Aorta (tissue), 5 donors: Measurements from ENCODE around the gene KRTAP10-7. TPM values are rescaled to one million over a fixed set of nuclear protein-coding genes. Genes with fewer than 3 reads are reported as not detected.
"Not testable (repeated sequence)": the region's sequence is repeated elsewhere in the genome, so short reads cannot be mapped to it uniquely, and the experiment has no call there.

Experiments
- ATAC-seq: fragments of 200-7000 bp; cut with Tn5 transposase; one replicate; pipeline ENCODE4 v1.9.1; 2022; ENCODE audit warnings: moderate library complexity; ENCODE audit not compliant: low FRiP score
- DNase-seq, 2 donors: peaks; one replicate each; pipeline ENCODE4 v3.0.0-alpha.2; 2020
- H3K27ac ChIP-seq, 2 donors: one replicate each; pipeline ENCODE4 v1.5.1; 2013; ENCODE audit warnings: low read length in 2 of 2, mild to moderate bottlenecking in 2 of 2, moderate library complexity in 2 of 2, control low read depth in 1 of 2, inconsistent platforms in 1 of 2, low read depth in 1 of 2
- H3K27me3 ChIP-seq, 2 donors: one replicate each; pipeline ENCODE4 v1.6.1; 2013; ENCODE audit warnings: control low read depth in 1 of 2, low read length in 1 of 2, mild to moderate bottlenecking in 1 of 2, moderate library complexity in 1 of 2; ENCODE audit not compliant: insufficient read depth in 2 of 2, control insufficient read depth in 1 of 2
- H3K36me3 ChIP-seq, 2 donors: one replicate each; pipeline ENCODE4 v1.6.1; 2013; ENCODE audit warnings: control low read depth in 1 of 2, low read length in 1 of 2, mild to moderate bottlenecking in 1 of 2; ENCODE audit not compliant: insufficient read depth in 2 of 2, control insufficient read depth in 1 of 2
- H3K4me1 ChIP-seq, 2 donors: one replicate each; pipeline ENCODE4 v1.6.1; 2013; ENCODE audit warnings: low read length in 2 of 2, control low read depth in 1 of 2, mild to moderate bottlenecking in 1 of 2, moderate library complexity in 1 of 2; ENCODE audit not compliant: insufficient read depth in 2 of 2, control insufficient read depth in 1 of 2
- H3K4me3 ChIP-seq, 2 donors: one replicate each; pipeline ENCODE4 v1.5.1; 2013; ENCODE audit warnings: low read length in 2 of 2, control low read depth in 1 of 2, mild to moderate bottlenecking in 1 of 2
- H3K9me3 ChIP-seq: one replicate; pipeline ENCODE4 v1.6.1; 2013; ENCODE audit warnings: mild to moderate bottlenecking, low read length; ENCODE audit not compliant: control insufficient read depth
- WGBS, 2 donors: extraction: QIAGEN DNeasy Blood & Tissue Kit; methylation state at CpG; one replicate each; pipeline ENCODE4 v1.1.7; 2013; 5-methylcytosine and 5-hydroxymethylcytosine counted together
- intact Hi-C, 2 donors: fragments of 100-400 bp; cut with DNase I; formaldehyde crosslinking; loops; one replicate each; pipeline versions ENCODE4 v1.14.2 to v1.15.0; 2022
- long read RNA-seq, 2 donors: library from polyadenylated mRNA; unstranded; transcript quantifications; one replicate each; pipeline ENCODE4 v2.0.0, GENCODE V29; 2020 to 2021
- polyA plus RNA-seq, 2 donors: library from polyadenylated mRNA; stranded (reverse); fragments of 200-250 nt; gene quantifications; one replicate each; pipeline ENCODE4 v1.2.3, GENCODE V29; 2013
- total RNA-seq, 2 donors: library from RNA; stranded (reverse); fragmentation: NEBNext Ultra II Directional; extraction: Animal tissue kit (Norgen Biotek cat#: 25700); gene quantifications; one replicate each; pipeline ENCODE4 v1.2.1, GENCODE V29; 2021
- donor health status: healthy with polysubstance abuse.
- donor health status: Bipolar disorder and iron deficiency.
- donor health status: DM: no; HTN: no; CAD: no.
- donor health status: DM: no; HTN: no; CAD: no.
- donor health status: DM: yes; HTN: yes; CAD: no.

Gene KRTAP10-7, protein sequence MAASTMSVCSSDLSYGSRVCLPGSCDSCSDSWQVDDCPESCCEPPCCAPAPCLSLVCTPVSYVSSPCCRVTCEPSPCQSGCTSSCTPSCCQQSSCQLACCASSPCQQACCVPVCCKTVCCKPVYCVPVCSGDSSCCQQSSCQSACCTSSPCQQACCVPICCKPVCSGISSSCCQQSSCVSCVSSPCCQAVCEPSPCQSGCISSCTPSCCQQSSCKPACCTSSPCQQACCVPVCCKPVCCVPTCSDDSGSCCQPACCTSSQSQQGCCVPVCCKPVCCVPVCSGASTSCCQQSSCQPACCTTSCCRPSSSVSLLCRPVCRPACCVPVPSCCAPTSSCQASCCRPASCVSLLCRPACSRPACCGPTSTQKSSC
- total RNA-seq (not detected), polyA plus RNA-seq (not detected)
- long read RNA-seq, donor 1 = 0 reads
- long read RNA-seq, donor 2 = 0 reads

DNA sequence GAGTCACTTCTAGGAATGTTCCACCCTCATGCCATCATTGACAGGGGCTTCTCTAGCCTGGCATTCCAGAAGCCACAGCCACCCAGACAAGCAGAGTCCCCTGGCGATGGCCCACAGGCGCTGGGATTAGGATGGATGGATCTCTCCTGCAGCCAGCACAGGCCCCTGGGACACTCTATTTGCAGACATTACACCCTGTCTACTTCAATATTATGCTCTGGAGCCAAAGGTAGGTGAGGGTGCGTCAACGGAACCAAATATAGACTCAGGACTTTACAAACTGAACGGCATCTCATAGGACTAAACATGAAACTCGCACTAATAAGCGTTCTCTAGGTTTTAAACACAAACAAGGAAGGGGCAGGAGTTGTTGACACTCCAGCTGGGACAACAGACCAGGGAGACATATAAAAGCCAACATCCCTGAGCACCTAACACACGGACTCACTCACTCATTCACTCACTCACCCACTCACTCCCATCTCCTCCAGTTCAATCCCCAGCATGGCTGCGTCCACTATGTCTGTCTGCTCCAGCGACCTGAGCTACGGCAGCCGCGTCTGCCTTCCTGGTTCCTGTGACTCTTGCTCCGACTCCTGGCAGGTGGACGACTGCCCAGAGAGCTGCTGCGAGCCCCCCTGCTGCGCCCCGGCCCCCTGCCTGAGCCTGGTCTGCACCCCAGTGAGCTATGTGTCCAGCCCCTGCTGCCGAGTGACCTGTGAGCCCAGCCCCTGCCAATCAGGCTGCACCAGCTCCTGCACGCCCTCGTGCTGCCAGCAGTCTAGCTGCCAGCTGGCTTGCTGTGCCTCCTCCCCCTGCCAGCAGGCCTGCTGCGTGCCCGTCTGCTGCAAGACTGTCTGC is at the start of gene KRTAP10-7:
TSS of gene KRTAP10-7 (plus strand) at position 480 of the 861 bp plus-strand sequence. CDS start at position 505, 25 bp downstream.
- H3K27ac ChIP-seq, intact Hi-C loops, H3K27me3 ChIP-seq, DNase-seq, H3K4me1 ChIP-seq, H3K9me3 ChIP-seq, H3K36me3 ChIP-seq, ATAC-seq, H3K4me3 ChIP-seq: not testable (repeated sequence)
- WGBS, 2 donors = 56 to 61% methylated on average over 21 to 23 of the region's 23 CpGs

DNA sequence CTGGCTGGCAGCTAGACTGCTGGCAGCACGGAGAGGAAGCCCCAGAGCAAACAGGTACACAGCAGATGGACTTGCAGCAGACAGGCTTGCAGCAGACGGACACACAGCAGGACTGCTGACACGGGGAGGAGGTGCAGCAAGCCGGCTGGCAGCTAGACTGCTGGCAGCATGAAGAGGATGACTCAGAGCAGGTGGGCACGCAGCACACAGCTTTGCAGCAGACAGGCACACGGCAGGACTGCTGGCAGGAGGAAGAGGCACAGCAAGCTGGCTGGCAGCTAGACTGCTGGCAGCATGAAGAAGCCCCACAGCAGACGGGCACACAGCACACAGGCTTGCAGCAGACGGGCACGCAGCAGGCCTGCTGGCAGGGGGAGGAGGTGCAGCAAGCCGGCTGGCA is 49.6 kb upstream of the KRTAP10-7 start:
- H3K36me3 ChIP-seq = no peaks in the 10 kb centered on the region
- ATAC-seq = no peak
- H3K9me3 ChIP-seq = peaks cover 2% of the 10 kb centered on the region
- no peaks in the 10 kb centered on the region for H3K4me1 ChIP-seq
- DNase-seq = no peak
- 25 to 29% methylated on average over 10 of the region's 10 CpGs for WGBS, 2 donors
- no peak overlapping the region for H3K4me3 ChIP-seq
- intact Hi-C loops = no loop called here
- H3K27me3 ChIP-seq = no peaks in the 10 kb centered on the region
- H3K27ac ChIP-seq = no peak overlapping the region

- H3K27ac ChIP-seq = no peak within 1 kb of the TSS
- intact Hi-C loops = no loop called here
- WGBS, 2 donors = 79 to 83% methylated on average over 17 of the region's 17 CpGs
- no peaks in the 10 kb centered on the region for H3K36me3 ChIP-seq
- H3K4me1 ChIP-seq = no peaks in the 10 kb centered on the region
- H3K27me3 ChIP-seq = no peaks in the 10 kb centered on the region
- H3K4me3 ChIP-seq = no peak within 1 kb of the TSS
- peaks cover 1% of the 10 kb centered on the region for H3K9me3 ChIP-seq
- no peak for DNase-seq
- ATAC-seq = no peak
These were observed 48.9 kb upstream of the KRTAP10-7 start, which contains the start of gene KRTAP10-2 for GRCh38 chr21:44551340-44551961. Gene KRTAP10-2, minus strand, starts transcription at chr21:44551505. Its CDS starts 47 bp downstream, at chr21:44551458.

DNA sequence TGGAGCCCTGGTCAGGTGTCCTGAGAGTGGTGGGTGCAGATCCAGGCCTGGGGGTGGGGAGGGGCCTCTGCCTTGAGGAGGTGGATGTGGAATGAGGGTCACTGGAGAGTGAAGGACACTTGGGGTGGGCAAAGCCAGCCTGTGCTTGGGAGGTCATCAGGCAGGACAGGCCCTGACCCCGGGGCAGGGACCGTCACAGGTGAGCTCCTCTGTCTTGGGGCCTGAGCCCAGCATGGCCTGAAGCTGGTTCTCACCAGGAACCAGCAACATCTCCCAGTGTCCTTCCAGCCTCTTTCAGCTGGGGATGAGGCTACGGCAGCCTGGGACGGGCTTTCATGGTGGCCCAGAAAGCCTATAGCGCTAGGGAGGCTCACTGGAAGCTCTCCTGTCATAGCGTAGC is 48.3 kb upstream of the KRTAP10-7 start:
- H3K27me3 ChIP-seq = no peaks in the 10 kb centered on the region
- WGBS, 2 donors = 94 to 97% methylated on average over 6 of the region's 6 CpGs
- ATAC-seq = no peak
- intact Hi-C loops = no loop called here
- H3K9me3 ChIP-seq = no peaks in the 10 kb centered on the region
- no peaks in the 10 kb centered on the region for H3K4me1 ChIP-seq
- H3K27ac ChIP-seq = no peak overlapping the region
- H3K4me3 ChIP-seq = no peak overlapping the region
- DNase-seq = no peak
- H3K36me3 ChIP-seq = no peaks in the 10 kb centered on the region

DNA sequence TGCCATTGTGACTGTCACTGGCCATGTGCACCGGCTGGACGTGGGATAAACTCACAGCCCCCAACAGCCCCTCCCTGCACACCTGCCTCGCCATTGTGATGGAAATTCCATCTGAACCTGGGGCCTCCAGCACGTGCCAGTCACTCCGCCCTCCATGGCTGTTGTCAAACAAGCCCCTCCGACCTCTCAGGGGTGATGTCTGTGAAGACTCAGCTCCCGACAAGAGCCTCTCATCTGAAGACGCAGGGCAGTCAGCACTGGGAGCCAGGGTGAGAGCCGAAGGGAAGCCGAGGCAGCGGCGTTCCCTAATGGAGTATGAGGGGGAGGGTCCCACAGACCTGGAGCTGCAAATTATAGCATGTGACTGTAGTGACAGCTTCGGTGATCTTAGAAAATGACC is 47.7 kb upstream of the KRTAP10-7 start:
- no peaks in the 10 kb centered on the region for H3K9me3 ChIP-seq
- no peak for ATAC-seq
- no peak overlapping the region for H3K27ac ChIP-seq
- H3K36me3 ChIP-seq = no peaks in the 10 kb centered on the region
- H3K4me1 ChIP-seq = no peaks in the 10 kb centered on the region
- whole genome bisulfite sequencing, 2 donors = 86 to 87% methylated on average over 13 of the region's 13 CpGs
- intact Hi-C loops = no loop called here
- H3K4me3 ChIP-seq = no peak overlapping the region
- H3K27me3 ChIP-seq = no peaks in the 10 kb centered on the region
- no peak for DNase-seq

GRCh38 chr21:44555200-44555875 is 45.1 kb upstream of the KRTAP10-7 start:
- intact Hi-C loops = no loop called here
- ATAC-seq (no peak), DNase-seq (no peak)
- Histone ChIP-seq H3K9me3 (no peaks in the 10 kb centered on the region), H3K4me3 (no peak overlapping the region), H3K27ac (no peak overlapping the region), H3K4me1 (no peaks in the 10 kb centered on the region), H3K36me3 (no peaks in the 10 kb centered on the region), H3K27me3 (no peaks in the 10 kb centered on the region)
- 87 to 90% methylated on average over 13 of the region's 13 CpGs for WGBS, 2 donors

GRCh38 chr21:44556879-44557278 is 43.5 kb upstream of the KRTAP10-7 start:
- no peaks in the 10 kb centered on the region for H3K36me3 ChIP-seq
- ATAC-seq (no peak), DNase-seq (no peak)
- no peaks in the 10 kb centered on the region for H3K27me3 ChIP-seq
- no peaks in the 10 kb centered on the region for H3K9me3 ChIP-seq
- no peak overlapping the region for H3K27ac ChIP-seq
- no peak overlapping the region for H3K4me3 ChIP-seq
- intact Hi-C loops = no loop called here
- 86% methylated on average over 9 of the region's 9 CpGs for WGBS, 2 donors
- no peaks in the 10 kb centered on the region for H3K4me1 ChIP-seq
